ENCODE data around the gene PPIL4.

PPIL4 gene

DNA sequence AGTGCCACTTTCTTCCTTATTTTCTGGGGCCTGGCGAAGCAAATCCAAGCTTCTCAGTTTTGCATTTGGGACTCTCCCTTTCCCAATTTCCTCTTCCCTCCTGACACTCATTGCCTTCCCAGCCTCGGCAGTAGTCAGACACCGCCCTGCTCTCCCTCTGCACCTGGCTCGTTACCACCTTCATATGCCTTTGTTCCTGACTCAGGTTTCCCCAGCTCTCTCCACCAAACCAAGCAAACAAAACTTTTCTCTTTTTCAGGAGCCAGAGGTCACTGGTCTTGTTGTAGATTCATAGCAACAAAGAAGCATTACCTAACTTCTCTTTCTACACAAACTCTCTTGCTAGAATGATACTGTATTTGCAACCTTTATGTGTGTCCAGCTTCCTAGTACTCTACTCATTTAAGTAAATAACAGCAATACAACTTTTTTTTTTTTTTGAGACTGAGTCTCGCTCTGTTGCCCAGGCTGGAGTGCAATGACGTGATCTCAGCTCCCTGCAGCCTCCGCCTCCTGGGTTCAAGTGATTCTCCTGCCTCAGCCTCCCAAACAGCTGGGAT, 52.0 kb downstream of the PPIL4 start:
- Histone ChIP-seq H3K4me3 (ENCODE audit: low read length) (no peak overlapping the region), H3K9me3 (ENCODE audit: control insufficient read depth, insufficient read depth, low read length) (no peaks in the 10 kb centered on the region), H3K36me3 (ENCODE audit: control insufficient read depth, low read length) (no peaks in the 10 kb centered on the region), H3K27me3 (ENCODE audit: control insufficient read depth, low read length) (no peaks in the 10 kb centered on the region), H4K20me1 (ENCODE audit: control insufficient read depth, insufficient read depth, low read depth, low read length) (no peaks in the 10 kb centered on the region), H3K4me2 (ENCODE audit: low read length) (no peak overlapping the region), H3F3A (ENCODE audit: control insufficient read depth, insufficient read depth) (peaks cover 6% of the 10 kb centered on the region; the same call in 1 of the 2 replicates), H3K79me2 (ENCODE audit: control insufficient read depth, low read length) (no peaks in the 10 kb centered on the region), H3K4me1 (ENCODE audit: control insufficient read depth, low read length) (peaks cover 62% of the 10 kb centered on the region), H3K27ac (ENCODE audit: low read depth, low read length) (no peak overlapping the region), H3K9me2 (replicated peaks; ENCODE audit: control insufficient read depth, low read length) (no peaks in the 10 kb centered on the region)
- no peak for TF ChIP-seq EZH2phosphoT487 (IDR thresholded peaks at IDR 0.05; ENCODE audit: borderline replicate concordance, low read length)
- TF ChIP-seq, protein P1, sequence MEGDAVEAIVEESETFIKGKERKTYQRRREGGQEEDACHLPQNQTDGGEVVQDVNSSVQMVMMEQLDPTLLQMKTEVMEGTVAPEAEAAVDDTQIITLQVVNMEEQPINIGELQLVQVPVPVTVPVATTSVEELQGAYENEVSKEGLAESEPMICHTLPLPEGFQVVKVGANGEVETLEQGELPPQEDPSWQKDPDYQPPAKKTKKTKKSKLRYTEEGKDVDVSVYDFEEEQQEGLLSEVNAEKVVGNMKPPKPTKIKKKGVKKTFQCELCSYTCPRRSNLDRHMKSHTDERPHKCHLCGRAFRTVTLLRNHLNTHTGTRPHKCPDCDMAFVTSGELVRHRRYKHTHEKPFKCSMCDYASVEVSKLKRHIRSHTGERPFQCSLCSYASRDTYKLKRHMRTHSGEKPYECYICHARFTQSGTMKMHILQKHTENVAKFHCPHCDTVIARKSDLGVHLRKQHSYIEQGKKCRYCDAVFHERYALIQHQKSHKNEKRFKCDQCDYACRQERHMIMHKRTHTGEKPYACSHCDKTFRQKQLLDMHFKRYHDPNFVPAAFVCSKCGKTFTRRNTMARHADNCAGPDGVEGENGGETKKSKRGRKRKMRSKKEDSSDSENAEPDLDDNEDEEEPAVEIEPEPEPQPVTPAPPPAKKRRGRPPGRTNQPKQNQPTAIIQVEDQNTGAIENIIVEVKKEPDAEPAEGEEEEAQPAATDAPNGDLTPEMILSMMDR (IDR thresholded peaks at IDR 0.05; ENCODE audit: low read depth, low read length, poor library complexity, severe bottlenecking), result no peak

DNA sequence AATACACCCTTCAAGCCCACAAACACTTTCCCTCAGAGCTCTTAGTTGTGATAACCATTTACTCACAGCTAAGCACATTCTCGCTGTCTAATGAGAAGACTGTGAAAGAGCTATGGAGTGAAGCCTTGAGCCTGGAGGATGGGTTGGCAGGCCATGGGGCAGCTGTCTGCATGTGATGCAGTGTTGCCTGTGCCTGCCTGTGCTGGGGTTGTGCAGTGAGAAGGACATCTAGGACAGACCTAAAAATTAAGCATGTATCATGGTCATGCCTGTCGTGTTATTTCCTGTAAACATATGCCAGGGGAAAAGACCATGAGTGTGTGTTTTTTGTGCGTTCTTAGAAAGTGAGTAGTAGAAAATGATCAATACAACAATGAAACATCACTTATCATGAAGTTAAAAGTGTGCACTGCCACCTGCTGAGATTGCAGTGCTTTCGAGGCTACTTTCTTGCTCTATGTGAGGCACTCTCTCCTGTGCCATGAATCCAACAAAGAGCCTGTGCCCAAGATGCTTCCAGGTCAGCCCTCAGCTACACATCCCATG, 53.0 kb downstream of the PPIL4 start:
- Histone ChIP-seq H3K9me2 (replicated peaks; ENCODE audit: control insufficient read depth, low read length) (no peaks in the 10 kb centered on the region), H3K27me3 (ENCODE audit: control insufficient read depth, low read length) (no peaks in the 10 kb centered on the region), H3K4me3 (ENCODE audit: low read length) (no peak overlapping the region), H3K36me3 (ENCODE audit: control insufficient read depth, low read length) (no peaks in the 10 kb centered on the region), H4K20me1 (ENCODE audit: control insufficient read depth, insufficient read depth, low read depth, low read length) (no peaks in the 10 kb centered on the region), H3F3A (ENCODE audit: control insufficient read depth, insufficient read depth) (peaks cover 4% of the 10 kb centered on the region; the same call in 1 of the 2 replicates), H3K27ac (ENCODE audit: low read depth, low read length) (no peak overlapping the region), H3K9me3 (ENCODE audit: control insufficient read depth, insufficient read depth, low read length) (no peaks in the 10 kb centered on the region), H3K79me2 (ENCODE audit: control insufficient read depth, low read length) (no peaks in the 10 kb centered on the region), H3K4me2 (ENCODE audit: low read length) (no peak overlapping the region), H3K4me1 (ENCODE audit: control insufficient read depth, low read length) (peaks cover 60% of the 10 kb centered on the region)
- TF ChIP-seq, protein P1 (IDR thresholded peaks at IDR 0.05; ENCODE audit: low read depth, low read length, poor library complexity, severe bottlenecking), result no peak
- no peak for TF ChIP-seq EZH2phosphoT487 (IDR thresholded peaks at IDR 0.05; ENCODE audit: borderline replicate concordance, low read length)

DNA sequence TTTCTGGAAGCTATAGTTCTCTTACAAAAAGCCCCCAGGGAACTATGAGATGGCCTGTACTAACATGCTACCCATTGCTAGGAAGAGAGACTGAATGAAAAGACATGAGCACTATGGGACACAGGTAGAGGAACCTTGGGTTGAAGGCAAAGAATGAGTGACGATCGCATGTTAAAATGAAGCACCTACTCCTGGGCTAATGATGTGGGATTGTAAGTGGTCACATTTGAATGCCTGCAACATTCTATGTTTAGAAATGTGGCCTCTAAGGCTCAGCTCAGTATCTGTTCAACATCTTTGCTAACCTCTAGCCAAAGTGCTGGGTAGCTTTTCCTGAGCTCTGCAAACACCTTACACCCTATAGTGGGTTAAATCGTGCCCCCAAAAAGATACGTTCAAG, 55.9 kb downstream of the PPIL4 start:
- no peak for TF ChIP-seq EZH2phosphoT487 (IDR thresholded peaks at IDR 0.05; ENCODE audit: borderline replicate concordance, low read length)
- TF ChIP-seq, protein P1 (IDR thresholded peaks at IDR 0.05; ENCODE audit: low read depth, low read length, poor library complexity, severe bottlenecking), result no peak
- no peak overlapping the region for H3K4me3 ChIP-seq (ENCODE audit: low read length)
- no peaks in the 10 kb centered on the region for H3F3A ChIP-seq (ENCODE audit: control insufficient read depth, insufficient read depth)

More for the DNA sequence above, 55.9 kb downstream of the PPIL4 start:
- Histone ChIP-seq H3K79me2 (ENCODE audit: control insufficient read depth, low read length) (peaks cover 7% of the 10 kb centered on the region), H3K4me2 (ENCODE audit: low read length) (no peak overlapping the region), H3K36me3 (ENCODE audit: control insufficient read depth, low read length) (no peaks in the 10 kb centered on the region), H3K4me1 (ENCODE audit: control insufficient read depth, low read length) (peaks cover 62% of the 10 kb centered on the region), H3K27me3 (ENCODE audit: control insufficient read depth, low read length) (no peaks in the 10 kb centered on the region), H3K9me3 (ENCODE audit: control insufficient read depth, insufficient read depth, low read length) (no peaks in the 10 kb centered on the region), H3K9me2 (replicated peaks; ENCODE audit: control insufficient read depth, low read length) (no peaks in the 10 kb centered on the region), H3K27ac (ENCODE audit: low read depth, low read length) (no peak overlapping the region), H4K20me1 (ENCODE audit: control insufficient read depth, insufficient read depth, low read depth, low read length) (no peaks in the 10 kb centered on the region)
